ENCODE results near the gene EPOP.
"Not testable (repeated sequence)": the region's sequence is repeated elsewhere in the genome, so short reads cannot be mapped to it uniquely, and the experiment has no call there.

EPOP gene

DNA sequence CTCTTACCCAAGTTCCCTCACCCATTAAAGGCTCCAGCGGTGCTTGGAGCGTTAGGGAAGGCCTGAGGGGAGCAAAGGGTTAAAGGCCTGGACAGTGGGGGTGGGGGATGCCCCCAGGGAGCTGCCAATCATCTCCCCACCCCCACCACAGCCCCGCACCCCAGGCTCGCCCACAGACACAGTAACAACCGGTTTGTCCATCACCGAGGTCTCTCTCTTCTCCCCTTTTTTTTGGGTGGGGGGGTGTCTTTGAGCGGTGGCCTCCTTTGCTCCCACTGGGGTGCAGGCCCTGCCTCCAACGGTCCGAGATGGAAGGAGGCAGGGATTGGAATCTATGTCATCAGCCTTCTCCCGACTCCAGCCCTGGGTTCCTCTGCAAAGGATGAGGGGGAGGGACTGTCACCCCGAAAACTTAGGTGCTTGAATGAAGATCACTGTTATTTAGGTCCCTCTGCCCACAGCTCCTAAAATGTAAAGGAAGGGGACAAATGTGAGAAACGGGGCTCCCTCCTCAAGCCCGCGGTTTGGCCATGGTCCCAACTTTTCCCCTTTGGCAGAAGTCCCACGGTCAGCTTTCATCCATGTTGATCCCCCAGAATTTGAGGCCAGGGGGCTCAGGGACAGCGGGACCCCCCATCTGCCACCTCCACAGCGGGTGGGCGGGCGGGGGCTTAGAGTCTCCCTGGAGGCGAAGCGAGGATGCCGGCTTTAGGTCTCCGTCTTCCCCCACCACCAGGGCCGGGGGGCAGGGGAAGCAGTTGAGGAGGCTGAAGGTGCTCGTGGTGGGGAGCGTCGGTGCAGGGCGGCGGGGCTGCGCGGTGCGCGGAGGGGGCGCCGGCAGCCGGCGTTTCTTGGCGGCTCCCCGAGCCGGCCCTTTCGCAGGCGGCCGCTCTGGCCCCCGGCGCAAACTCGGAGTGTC, 1.7 kb downstream of the EPOP start:
- DNase-seq: no peak

DNA sequence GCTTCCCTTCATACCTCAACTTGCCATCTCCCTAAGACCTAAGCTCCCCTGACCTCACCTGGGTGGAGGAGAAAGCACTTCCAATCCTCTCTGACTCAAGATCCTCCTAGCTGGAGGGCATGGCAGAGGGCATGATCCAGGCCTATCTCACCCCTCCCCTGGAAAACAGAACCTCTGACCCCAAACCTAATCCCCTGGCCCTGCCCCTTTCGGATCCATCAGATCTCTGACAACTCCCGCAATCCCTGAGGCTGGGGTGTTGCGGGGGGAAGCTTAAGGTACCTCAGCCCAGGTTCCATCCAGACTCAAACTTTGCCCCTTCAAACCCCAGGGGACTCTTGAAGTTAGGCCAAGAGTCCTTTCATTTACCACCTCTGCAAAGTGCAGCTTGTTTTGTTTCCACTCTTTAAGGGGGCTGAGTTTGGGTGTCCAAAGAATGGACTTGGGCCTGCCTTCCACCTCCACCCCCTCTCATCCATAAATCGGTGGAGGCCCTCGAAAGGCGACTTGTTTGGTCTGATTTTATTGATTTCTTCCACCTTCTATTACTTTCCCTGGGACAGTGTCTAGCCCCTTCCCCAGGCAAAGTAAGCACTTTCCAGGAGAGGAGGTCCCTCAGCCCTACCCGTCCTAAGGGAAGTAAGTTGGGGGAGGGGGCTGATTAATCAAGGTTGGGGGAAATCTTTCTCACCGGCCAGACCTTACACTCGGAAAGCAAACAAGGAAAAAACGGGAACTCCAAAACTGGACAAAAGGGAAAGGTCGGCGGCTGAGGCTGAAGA, 2.6 kb downstream of the EPOP start:
- no peak for DNase-seq

DNA sequence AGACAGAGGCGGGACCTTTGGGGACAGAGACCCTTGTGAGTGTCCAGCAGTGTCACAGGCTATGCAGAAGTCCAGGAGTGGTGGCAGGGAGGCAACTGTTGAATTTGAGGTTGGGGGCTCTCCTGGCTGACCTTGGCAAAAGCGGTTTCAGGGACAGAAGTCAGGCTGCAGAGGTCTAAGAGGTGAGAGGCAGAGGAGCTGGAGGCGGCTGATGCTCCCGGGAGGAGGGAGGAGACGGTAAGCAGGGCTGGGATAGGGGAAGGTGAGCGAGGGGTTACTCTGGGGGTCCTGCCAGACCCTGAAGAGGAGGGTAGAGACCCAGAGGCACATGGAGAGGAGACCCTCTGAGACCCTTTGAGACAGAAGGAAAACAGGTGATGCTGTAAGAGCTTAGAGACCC, 5.2 kb downstream of the EPOP start:
- no peak for DNase-seq

DNA sequence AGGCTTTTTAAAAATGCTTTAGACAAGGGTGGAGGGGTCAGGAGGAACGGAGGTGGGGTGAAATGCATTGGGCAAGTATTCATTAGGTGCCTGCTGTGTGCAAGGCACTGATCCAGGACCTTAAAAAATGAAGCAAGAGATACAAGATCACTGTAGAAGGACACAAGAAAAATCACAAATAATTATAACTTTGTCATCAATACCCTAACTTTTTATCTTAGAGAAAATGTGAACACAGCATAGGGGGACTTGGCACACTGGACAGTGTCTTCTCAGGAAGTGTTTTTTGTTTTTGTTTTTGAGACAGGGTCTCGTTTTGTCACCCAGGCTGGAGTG, 7.0 kb downstream of the EPOP start:
- no peak for DNase-seq

DNA sequence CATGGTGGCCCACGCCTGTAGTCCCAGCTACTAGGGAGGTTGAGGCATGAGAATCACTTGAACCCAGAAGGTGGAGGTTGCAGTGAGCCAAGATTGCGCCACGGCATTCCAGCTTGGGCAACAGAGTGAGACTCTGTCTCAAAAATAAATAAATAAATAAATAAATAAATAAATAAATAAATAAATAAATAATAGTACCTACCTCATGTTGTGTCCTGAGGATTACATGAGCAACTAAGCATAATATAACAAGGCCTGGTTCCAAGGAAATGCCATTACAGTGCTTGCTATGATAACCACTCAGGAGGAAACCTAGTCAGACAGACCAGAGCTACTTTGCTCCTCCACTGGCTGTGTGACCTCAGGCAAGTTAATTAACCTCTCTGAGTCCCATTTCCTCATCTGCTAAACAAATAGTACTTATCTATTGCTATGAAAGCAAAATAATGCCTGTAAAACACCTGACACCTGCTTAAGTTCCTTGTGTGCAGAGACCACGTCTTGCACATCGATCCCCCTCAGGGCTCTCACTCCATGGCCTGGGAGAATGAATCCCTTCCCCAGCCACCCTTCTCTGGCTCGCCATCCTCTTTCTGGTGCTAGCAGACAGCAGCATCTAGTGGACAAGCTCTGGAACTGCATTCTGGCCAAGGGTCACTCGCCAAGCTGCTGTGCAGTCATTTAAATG, 7.5 kb downstream of the EPOP start:
- DNase-seq: peak; percentile 76

DNA sequence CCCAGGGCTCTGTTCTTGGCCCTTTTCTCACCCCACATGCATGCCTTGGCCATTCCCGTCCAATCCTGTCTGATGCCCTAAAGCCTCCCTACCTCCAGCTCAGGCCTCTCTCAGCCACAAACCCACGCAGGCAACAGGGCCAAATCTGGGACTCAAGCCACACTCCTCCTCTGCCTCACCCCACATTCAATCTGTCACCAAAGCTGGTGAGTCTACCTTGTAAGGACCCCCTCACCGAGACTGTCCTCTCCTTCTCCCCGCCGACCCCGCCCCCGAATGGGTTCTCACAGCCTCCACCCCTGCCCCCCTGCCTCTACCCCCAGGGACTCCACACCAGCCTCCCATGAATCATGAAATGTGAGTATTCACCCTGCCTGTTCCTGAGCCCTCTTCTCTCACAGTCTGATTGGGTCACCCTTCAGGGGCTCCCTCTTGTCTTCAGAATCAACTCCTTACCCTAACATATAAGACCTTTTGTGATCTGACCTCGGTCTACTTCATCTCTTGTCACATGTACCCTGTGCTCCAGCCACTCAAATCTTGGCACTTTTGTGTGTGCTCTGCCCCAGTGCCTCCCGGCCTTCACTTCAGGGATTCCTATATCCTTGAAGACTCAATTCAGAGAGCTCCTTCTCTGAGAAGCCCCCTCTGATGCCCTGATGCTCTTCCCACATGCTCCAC, 10.7 kb downstream of the EPOP start:
- DNase-seq: no peak

DNA sequence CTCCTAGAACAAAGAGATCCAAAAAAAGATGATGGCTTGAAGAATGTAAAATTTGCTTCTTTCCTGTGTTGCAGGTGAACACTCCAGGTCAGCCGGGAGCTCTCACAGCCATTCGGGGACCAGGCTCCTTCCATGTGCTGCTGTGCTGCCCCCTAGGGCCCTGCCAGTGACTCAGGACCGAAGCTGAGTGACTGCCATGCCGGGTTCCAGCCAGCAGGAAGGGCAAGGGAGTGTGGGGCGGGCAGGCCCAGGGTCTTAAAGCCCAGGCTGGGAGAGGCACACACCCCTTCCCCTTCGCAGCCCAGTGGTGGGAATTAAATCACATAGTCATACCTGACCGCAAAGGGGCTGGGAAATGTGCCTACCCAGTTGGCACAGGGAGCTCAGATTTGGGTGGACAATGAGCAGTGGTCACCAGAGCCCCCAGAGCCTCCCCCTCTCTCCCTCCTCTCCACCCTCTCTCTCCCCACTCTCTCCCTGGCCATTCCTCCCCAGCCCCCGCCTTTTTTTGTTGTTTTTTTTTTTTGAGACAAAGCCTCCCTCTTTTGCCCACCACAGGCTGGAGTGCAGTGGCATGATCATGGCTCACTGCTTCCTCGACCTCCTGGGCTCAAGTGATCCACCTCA, 11.5 kb downstream of the EPOP start:
- peak; percentile 83 for DNase-seq

DNA sequence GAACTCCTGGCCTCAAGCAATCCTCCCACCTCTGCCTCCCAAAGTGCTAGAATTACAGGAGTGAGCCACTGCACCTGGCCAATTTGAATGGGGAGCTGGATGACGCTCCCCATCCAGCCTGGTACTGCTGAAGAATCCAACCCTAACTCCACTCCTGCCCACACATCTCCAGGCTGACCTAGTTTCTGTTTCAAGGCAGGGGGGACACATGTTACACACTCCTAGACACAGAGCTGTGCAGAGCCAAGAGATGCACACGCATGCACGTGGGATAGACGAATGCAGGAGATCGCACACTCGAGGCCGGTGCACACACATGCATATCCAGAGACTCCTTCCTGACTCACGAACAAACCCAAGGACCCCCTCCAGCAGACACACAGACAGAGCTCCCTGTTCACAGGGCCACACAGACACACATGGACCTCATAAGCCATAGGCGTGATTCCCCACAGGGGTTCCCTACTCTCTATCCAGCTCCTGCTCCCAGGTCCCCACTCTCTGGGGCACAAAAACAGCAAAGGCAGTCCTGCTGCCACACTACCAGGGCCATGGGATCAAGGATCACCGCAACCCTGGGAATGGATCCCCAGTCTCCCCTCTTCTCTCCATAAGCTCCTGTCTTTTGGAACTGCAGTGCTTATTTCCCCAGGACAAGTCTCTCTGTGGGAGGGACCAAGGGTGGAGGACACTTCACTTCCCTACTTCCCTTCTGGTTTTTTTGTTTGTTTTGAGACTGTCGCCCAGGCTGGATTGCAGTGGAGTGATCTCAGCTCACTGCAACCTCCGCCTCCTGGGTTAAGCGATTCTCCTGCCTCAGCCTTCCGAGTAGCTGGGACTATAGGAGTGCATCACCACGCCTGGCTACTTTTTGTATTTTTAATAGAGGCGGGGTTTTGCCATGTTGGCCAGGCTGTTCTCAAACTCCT, 14.4 kb downstream of the EPOP start:
- DNase-seq: no peak

DNA sequence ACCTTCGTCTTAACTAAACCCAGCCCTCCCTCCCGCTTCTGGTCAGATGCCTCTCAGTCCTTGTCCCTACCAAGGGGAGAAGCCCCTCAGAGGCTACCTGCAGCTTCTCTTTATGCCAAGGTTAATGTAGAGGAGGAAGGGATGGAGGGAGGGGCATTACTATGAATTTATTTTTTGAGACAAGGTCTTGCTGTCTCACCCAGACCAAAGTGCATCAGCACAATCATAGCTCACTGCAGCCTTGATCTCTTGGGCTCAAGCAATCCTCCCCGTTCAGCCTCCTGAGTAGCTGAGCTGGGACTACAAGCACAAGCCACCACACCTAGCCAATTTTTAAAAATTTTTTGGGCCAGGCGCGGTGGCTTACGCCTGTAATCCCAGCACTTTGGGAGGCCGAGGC, 15.3 kb downstream of the EPOP start:
- no peak for DNase-seq

DNA sequence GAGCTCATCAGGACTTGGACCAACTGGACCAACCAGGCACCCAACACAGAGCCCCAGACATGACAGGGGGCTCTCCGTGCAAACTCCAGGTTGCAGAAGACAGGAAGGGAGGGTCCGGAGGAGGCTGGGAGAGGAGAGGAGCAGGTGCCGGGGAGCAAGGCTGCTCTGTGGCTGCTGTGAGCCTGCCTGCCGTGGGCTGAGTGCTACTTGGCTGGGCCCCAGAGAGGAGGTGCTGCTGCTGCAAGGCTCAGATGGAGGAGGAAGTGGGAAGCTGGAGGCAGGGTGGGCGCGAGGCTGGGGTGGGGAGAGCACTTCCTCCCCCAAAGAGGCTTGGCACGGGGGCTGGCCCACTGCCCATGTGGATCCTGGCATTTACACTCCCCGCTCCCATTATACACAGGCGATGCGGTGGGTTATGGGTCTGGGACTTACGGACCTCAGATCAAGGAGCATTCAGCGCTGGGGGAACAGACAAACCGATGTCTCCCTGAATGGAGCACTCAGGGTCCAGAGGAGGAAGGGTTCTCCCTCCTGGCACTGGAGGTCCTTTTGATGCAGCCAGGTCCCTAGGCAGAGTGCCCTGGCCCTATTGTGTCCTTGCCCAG, 15.9 kb downstream of the EPOP start:
- DNase-seq: no peak

DNA sequence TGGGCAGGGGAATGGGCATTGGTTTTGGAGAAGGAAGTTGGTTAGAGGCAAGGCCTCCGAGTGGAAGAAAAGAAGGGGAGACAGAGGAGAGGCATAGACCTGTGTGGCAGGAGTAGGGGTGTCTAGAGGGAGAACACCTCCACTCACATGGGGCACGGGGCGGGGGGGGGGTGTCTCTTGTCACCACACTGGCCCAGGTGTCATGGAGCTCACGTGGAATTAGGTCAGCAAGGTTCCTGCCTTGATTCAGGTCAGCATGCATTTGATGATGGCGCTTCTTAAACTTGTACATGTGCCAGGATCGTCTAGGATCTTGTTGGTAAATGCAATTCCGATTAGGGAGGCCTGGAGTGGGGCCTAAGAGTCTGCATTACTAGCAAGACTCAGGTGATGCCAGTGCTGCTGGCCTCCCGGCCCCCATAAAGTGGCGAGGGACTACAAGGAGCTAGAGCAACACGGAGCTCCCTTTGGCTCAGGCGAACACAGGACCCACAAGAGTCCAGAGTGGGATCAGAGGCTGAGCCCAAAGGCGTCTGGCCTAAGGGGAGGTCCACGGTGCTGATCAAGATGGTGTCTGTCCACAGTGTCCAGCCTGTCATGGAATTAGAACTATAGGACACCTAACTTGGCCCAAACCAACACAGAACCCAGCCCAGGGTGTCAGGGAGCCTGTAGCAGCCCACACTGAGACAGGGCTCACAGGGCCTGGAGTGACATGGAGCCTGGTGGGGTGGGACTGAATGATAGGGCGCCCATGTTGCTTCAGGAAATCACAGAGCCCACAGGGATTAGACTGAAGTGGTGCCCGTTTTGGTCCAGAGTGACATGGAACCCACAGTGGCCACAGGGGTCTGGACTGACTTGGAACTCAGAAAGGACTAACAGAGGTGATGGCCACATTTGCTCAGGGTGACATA, 16.7 kb downstream of the EPOP start:
- DNase-seq: no peak

DNA sequence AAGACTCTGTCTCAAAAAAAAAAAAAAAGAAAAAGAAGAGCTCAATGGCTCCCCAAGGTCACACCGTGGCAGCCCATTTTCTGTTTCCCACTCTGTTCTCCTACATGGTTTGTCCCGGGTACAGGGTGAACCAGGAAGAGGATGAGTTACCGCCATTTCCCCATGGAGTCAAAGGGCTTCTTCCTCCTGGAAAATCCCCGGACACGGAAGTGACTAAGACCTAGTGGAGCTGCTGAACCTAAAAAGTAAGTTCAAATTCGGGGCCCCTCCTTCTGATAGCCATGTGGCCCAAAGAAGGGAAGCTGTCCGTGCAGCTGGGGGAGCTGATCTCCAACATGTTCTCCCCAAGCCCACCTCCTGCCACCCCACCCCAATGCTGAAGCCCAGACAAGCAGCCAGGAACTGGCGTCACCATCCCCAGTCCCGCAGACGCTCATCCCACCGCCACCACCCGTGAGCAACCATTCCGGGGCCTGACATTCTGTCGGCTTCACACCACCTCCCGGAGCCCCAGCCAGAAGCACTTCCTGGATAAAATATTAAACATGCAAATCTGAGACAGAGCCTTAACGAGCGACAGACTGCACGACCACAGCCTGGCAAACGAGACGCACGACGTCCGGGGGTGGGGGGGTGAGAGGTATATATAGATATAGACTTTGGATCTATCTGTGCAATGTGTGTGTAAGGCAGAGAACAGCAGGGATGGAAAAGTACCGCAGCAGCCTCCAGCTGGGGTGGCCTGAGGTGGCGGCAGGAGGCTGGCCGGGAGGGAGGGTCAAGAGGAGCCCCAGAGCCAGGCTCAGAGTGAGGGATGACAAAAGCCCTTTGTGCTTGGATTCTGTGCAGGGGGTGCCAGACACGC, 17.6 kb downstream of the EPOP start:
- no peak for DNase-seq

DNA sequence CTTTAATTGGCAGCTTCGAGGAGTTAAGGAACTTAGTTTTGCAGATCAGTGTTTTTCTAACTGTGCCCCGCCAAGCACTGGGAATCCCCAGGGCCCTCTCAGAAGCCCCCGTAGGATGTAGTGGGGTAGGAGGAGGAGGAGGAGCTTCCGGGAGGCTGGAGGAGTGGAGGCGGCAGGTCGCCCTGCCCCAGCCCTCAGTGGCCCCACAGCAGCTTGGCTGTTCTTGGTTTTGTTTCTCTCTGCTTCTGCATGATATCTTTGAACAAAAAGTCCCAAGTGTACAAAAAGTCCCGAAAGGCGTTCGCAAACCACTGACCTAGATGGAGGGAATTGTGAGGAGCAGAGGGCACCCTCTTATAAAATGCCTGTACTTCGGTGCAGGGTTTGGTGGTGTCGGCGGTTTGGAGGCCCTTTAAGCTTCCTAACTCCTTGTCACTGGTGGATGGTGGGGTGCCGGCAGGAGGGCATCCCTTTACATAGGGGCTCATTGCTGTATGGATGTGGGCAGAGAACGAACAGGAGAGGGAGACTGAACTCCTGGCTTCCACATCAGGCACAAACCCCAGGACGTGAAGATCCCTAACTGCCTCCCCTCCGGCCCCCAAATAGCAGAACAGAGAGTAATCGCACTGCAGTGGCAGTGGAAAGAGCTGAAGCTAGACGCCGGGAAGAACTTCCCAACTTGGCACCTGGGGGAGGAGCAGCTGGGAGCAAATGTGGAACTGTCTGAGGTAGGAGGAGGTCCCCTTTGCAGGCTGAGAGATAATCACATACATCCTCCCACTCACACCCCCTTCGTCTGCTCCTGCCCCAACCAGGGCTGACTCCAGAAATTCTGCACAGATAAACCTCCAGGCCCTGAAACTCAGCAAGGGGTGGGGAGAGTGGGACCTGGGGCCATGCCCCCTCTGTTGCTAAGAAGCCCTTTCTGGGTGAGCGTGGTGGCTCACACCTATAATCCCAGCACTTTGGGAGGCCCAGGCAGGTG, 20.1 kb downstream of the EPOP start:
- DNase-seq: no peak

DNA sequence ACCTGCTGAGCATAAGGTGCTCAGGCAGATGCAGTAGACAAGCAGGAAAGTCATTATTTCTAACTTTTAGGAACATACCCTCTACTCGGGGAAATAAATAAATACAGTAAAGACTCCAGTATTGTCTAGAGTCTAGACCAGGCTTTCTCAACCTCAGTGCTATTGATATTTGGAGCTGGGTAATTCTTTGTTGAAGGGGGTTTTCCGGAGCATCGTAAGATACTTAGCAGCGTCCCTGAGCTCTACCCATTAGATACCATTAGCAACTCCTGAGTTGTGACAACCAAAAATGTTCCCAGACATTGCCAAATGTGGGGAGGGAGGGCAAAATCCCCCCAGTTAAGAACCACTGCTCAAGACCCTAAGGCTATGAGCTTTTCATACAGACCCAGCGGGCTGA, 21.1 kb downstream of the EPOP start:
- DNase-seq: no peak

DNA sequence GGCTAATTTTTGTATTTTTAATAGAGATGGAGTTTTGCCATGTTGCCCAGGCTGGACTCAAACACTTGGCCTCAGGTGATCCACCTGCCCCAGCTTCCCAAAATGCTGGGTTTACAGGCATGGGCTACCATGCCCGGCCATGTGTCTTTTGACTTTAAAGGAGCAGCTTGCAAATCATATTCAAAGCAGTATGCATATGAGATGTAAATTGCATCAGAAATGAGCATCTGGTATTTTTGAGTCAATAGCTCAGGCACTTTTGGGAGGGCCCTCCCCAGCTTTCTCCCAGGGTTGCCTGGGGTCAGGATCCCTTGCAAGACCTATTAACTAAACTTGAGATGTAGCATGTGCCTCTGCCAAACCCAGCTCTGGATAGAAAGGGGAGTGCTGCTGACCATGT, 21.5 kb downstream of the EPOP start:
- DNase-seq: no peak

DNA sequence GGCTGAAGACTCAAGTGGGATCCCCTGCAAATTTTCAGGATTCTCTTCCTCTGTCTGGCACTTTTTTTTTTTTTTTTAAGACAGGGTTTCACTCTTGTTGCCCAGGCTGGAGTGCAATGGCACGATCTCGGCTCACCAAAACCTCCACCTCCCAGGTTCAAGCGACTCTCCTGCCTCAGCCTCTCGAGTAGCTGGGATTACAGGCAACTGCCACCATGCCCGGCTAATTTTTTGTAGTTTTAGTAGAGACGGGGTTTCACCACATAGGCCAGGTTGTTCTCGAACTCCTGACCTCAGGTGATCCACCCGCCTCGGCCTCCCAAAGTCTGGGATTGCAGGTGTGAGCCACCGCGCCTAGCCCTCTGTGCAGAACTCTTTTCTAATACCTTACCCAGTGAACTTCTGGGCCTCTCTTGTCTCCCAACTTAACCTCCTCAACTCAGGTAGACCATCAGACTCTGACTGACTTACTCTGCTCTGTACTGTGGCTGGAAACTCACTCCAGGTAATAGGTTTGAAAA, 24.0 kb downstream of the EPOP start:
- DNase-seq: not testable (repeated sequence)

DNA sequence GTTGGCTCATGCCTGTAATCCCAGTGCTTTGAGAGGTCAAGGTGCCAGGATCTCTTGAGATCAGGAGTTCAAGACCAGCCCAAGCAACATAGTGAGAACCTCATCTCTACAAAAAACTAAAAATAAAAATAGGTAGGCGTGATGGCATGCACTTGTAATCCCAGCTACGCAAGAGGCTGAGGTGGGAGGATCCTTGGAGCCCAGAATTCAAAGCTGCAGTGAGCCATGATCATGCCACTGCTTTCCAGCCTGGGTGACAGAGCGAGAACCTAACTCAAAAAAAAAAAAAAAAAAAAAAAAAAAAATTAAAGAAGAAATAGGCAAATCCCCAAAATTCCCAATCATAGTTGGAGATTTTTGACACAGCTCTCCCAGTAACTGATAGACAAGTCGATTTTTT, 36.8 kb downstream of the EPOP start:
- no peak for DNase-seq

All from RPMI8226 (cell line).